ENCODE results near the gene SPATS2.
"Not testable (repeated sequence)": the region's sequence is repeated elsewhere in the genome, so short reads cannot be mapped to it uniquely, and the experiment has no call there.

The SPATS2 gene

DNA sequence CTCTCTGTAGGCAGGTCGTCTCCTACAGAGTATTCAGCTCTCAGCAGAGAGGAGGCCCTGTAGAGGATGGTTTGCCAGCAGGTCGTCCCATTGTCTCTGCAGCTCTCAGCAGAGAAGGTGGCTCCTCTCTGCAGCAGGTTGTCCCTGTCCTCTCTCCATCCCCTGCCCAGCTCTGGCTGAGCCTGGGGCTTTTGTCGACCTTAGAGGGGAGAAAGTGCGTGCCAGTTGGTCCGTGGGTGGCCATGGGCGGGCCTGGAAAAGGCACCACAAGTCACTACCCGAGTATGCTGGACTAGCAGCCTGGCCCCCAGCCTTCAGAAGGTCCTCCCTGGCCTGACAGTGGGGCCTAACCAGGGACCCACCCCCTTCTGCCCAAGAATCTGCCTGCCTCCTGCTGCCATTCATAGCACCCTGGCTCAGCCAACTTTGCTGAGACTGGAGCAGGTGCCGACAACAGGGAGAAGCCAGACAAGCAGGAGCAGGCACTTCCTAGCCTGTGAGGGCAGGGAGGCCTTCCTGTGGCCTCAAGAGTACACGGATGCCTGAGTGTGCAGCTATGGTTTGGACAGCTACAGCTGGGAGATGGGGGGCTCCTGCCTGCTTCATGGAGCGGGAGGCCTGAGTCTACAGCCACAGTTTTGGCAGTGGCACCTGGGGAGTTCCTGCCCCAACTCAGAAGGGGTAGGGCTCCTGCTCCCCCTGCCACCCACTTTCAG lies 111.8 kb downstream of the SPATS2 start:
- no peak for DNase-seq

DNA sequence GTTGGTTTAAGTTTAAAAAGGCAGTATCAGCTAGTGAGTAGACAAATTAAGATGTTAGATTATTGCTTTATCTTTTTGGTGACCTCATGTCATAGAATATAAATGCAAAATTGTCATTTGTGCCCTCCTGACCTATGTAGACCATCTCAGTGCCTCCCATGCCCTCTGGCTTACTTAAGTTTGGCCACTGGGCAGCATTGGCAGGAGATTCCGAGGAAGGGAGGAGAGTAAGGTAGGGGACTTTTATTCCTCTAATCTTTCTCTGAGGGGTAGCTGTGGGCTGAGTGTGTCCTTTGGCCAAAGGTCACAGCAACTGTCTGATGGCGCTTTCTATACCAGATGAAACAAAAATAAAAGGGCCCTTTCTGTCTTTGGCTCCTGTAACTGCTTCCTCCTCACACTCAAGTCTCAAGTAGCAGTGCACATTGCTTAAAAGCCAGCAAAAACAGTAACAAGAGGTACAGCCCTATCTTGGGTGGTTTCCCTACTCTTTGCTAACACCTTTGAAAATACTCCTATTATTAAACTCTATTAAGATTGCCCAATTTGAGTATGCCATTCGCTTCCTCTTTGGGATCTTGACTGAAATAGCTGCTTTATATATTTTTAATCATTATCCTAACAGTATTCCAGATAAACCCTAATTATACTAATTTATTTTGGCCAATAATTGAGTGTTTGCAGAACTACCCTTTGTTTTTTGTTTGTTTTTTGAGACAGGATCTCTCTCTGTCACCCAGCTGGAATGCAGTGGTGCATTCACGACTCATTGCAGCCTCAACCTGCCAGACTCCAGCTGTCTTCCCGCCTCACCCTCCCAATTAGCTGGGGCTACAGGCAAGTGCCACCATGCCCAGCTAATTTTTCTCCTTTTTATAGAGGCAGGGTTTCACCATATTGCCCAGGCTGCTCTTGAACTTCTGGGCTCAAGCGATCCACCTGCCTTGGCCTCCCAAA lies 115.1 kb downstream of the SPATS2 start:
- DNase-seq: no peak

DNA sequence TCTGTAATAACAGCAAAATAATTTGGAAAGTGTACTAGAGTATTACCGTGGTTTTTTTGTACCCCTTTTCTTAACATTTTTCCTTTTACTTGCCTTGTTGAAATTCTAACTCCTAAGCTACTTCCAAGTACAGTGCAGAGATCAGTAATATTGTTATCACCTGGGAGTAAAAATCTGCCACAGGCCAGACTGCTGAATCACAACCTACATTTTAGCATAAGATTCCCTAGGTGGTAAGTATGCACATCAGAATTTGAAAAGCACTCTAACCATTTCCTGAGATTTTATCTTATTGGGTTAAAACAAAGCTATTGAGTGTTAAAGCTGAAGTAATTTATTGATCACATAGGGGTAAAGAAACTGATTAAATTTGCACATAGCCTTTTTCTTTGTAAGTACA lies 116.4 kb downstream of the SPATS2 start:
- no peak for DNase-seq

DNA sequence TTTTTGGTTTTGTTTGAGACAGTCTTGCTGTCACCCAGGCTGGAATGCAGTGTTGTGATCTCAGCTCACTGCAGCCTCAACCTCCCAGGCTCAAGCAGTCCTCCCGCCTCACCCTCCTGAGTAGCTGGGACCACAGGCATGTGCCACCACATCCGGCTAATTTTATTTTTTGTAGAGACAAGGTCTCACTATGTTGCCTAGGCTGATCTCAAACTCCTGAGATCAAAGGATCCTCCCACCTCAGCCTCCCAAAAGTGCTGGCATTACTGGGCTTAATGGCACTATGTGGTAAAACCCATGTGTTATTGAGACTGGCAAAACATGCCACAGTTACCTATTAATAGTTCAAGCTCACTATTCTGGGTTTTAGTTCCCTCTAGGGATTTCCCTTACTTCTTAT lies 120.3 kb downstream of the SPATS2 start:
- DNase-seq: no peak

DNA sequence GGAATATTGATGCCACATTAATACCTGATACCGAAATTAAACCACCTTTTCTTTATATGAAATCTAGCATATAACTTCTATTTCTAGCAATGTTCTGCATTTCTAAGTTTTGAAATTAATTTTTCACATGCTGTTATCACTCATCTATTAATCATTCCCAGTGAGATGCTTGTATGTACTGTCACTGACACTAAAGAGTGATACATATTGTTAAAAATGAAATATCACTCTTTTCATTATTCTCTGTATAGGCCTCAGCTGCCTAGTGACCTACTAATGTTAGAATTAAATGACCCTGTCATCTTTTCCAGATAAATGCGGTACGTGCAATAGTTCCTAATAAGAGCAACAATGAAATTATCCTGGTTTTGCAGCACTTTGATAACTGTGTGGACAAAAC lies 121.9 kb downstream of the SPATS2 start:
- no peak for DNase-seq

DNA sequence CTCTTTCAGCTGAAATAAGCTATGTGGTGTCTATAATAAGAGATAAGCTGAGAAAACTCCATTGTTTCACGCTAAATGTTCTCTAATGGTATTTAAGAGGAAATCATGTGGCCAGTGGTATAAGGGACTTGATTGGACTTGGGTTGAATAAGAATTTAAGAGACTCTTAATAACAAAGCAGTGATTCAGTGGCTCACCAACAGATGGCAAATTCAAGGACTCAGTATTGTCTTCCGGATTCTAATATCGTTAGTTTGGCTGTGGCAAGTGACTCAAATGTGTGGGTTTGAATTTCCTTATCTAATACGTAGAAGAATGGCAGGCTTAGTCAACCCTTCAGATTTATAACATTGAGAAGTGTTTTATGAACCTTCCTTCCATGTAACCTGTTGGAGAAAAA lies 122.5 kb downstream of the SPATS2 start:
- peak; percentile 47 for DNase-seq

DNA sequence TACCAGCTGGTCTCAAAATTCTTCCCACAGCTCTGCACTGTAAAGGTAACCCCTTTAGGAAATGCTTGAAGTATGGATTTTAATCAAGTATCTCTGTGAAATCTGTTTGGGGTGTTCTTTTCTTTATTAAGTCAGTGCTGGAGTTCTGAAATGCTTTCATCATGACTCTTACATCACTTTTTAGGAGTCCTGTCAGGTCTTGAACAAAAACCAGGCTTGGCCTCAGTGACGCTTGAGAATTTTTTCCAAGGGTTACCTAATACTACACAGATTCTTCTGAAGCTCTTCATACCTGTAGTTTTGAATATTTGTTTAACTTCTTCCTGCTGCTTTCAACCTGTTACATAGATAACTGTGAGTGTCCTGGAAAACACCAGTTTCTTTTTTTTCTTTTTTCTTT lies 124.6 kb downstream of the SPATS2 start:
- DNase-seq: no peak

DNA sequence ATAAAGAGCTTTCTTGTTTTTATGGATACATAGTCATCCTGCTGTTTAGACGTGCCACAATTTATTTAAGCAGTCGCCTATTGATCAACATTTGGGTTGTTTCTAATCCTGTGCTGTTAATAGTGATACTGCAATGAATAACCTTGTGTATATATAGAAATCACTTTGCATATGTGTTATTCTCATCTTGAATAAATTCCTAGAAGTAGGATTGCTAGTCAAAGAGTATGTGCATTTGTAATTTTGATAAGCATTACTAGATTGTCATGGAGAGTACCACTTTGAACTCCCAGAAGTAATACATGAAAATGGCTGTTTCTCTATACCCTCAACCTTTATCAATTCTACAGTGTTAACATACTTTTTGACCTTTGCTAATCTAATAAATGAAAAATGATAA lies 126.6 kb downstream of the SPATS2 start:
- DNase-seq: no peak

DNA sequence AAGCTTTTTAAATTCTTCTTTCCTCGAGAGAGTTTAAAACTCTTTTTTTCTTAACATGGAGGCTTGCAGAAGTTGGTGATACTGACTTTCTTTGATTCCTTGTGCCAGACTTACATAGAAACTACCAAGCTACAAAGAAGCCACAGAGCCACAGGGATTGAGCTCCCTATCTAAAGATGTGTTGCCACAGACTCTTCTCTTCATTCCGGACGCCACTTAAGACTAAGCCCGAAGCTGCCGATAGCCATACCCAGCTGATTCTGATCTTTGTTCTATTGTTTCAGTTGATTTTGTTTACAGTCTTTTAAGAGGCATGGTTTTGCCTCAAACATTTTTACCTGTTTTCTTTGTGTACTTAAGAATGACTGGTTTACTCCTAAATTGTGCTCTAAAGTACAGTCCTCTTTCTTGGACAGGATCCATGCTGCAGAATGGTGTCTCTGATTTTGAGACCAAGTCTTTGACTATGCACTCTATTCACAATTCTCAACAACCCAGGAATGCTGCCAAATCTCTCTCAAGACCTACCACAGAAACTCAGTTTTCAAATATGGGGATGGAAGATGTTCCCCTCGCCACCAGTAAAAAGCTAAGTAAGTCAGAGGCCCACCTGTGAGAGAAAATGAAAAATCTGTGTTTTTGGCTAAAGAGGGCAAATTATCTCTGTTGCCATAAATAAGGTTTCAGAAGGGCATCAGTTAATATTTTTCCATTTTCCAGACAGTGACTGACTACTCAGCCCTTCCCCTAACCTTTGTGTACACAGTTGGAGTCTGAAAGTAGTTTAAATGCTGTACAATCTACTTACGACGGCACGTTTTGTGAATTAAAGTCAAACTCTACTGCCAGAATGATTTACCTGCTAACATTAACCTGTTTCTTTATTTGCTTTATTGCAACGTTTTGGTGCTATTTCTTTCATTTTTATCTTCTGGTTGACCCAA lies 129.4 kb downstream of the SPATS2 start:
- no peak for DNase-seq

DNA sequence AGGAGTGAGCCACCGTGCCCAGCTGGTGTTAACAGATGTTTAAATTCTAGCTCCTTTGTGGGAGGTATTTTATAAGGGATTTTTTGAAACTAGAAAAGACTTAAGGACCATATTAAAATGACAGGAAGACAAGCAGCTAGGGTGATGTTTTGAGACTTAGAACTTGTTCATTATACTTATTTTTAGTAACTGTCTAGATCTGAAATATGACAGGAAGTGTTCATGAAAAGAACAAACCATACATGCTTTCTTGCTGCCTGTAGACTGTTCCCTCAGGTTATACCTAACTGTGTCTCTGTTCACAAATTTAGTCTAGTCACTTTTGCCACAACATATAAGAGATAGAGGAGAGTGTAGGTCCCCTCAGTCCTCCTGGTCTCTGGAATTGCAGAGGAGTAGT lies 134.6 kb downstream of the SPATS2 start:
- DNase-seq: no peak

DNA sequence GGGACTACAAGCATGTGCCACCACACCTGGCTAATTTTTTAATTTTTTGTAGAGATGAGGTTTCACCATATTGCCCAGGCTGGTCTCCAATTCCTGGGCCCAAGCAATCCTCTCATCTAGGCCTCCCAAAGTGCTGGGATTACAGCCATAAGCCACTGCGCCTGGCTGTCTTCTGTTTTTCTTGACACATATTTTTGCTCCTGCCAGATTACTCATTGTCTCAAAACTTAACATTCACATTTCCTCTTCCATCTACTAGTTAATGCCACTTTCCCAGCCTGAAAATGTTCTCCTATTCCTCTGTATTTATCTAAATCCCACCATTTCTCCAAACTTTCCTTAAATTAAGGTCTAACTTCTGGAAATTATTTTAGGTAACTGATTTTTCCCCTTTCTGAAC lies 135.3 kb downstream of the SPATS2 start:
- no peak for DNase-seq

DNA sequence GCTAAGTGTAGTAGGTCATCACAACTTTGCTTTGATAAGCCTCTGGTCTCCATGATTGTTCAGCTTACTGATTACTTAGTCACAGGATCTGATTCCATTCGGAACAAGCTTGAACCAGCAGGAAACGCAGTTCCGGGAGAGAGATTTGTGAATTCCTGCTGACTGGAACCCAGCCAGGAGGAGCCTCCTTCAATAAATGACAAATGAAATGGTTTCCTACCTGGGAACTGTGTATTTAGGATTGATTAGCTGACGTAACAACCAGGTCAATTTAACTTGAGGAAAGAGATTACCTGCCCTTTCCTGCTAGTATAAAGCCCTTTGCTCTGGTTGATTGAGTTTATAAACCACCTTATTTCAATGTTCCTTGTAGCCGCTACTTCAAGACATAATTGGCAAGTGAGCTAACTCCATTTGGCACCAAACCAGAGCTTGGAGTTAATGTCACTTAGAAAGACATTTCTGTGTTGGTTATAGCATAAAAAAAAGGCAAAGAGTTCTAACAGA lies 136.5 kb downstream of the SPATS2 start:
- DNase-seq: no peak

DNA sequence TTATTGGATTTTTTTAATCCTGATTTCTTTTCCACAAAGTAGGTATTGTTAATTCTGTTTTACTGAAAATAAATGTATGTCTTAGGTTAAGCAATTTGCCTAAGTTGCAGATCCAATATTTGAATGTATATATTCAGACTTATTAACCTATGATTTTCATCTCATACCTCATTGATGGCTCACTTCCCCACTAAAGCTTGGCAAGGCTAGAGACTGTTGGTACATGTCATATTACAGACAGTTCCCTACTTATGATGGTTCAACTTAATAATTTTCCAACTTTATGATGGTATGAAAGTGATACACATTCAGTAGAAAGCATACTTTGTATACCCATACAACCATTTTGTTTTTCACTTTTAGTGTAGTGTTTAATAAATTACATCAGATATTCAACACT lies 138.4 kb downstream of the SPATS2 start:
- no peak for DNase-seq

DNA sequence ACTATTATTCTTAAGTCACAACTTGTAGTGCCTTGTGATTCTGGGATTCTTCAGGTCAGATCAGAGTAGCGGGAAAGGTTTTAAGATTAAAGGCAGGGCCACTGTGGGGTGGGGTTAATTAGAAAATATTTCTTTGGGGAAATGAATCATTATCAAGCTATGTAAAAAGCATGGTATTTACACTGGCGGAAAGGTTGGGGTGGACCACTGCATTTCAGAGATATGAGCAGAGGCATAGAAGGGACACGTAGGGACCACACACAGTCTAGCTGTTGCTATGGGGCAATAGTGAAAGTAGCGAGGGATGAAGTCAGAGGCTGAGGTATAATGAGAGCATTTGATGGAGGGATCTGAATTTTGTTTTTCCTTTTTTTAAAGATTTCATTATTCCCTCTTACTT lies 139.9 kb downstream of the SPATS2 start:
- DNase-seq: no peak

DNA sequence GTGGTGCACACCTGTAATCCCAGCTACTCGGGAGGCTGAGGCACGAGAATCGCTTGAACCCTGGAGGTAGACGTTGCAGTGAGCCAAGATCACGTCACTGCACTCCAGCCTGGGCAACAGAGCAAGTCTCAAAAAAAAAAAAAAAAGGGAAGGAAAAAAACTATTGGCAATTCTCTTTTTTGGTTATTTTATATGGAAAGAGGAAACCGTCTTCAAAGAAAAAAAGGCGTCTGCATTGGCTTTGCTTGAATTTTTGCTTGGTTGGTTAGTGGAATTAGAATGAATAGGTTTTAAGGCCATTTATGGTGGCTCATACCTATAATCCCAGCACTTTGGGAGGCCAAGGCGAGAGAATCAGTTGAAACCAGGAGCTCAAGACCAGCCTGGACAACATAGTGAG lies 142.4 kb downstream of the SPATS2 start:
- DNase-seq: not testable (repeated sequence)

DNA sequence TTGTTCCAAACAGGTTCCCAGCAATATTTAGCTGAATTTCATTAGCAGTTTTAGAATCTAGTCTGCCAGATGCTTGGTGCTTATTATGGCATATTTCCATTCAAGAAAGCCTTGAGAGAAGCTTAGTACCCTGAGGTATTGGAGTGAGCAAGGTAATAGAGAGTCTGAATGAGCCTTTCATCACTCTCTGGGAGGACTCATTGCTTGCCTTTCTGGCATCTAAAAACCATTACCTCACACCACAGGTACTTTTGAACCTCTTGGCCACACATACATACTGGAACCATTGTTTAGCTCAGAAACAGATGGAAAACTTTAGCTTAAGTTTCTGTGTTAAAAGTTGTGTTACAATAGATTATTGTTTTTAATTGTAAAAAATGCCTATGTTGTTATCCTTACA lies 144.1 kb downstream of the SPATS2 start:
- DNase-seq: no peak

DNA sequence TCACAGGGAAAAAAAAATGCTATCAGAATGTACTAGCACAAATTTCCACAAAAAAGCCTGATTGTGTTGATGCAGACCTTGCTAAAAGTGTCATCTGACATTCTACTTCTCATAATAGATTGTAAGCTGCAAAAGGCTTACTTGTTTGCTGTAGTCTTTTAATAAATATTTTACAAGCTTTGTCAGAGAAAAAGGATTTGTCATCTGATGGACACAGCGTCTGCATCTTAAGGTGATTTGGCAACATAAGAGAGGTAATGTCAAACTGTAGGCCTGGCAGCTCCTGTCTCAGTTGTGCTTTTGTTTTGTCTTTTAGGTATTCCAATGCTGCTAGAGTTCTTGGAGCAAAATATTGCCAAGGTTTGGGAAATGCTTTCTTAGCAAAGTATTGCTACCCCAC lies 145.3 kb downstream of the SPATS2 start:
- DNase-seq: no peak

DNA sequence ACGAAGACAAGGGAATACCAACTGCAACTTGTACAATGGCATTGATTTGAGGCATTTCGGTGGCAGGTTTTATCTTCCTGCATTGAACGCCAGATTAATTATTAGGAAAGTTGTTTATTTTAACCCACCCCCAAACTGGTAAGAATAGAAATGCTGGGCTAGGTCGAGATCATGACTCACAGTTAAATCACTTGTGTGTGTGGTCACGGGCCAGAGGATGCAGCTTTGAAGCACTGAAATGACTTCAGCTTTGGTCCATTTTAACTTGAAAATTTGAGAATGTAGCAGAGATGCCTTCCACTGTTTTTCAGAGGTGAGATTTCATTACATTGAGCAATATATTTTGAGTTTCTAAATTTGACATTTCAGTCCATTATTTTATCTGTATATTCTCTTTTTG lies 148.0 kb downstream of the SPATS2 start:
- DNase-seq: no peak

DNA sequence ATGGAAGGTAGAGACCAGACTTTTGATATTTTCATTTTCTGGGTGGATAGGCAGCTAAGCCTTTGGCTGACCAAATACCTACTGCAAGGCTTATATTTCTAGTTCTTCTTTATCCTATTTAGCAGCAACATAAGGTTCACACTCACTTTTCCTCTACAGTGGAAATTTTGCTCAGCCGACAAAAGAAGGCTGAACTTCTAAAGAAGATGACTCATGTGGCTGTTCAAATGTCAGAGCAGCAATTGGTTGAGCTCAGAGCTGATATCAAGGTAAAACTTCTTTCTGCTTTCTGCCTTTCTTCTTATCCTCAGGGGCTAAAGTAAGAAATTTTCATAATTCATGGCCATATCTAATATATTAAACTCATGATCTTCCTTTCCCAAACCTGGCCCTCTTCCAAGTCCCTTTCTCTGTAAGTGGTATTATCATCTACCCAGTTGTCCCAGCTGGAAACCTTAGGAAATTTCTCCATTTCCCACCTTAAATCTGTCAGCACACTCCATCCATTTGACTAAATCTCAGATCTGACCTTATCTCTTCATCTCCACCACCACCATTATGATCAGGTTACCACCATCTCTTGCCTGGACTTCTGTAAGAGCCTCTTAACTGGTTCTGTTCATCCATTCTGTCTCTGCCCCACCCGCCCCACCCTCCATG lies 151.8 kb downstream of the SPATS2 start:
- no peak for DNase-seq

DNA sequence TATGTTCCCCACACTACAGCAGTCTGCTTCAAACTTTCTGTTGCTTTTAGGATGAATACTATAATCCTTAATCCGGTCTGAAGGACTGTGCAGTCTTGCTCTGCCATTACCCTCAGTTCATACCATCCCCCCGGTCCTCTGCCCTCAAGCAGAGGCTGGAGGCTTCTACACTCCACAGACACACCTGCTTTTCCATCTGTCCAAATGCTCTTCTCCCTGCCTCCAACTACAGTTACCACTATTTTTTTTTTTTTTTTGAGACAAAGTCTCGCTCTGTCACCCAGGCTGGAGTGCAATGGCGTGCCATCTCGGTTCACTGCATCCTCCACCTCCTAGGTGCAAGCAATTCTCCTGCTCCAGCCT lies 152.3 kb downstream of the SPATS2 start:
- DNase-seq: peak; percentile 76

DNA sequence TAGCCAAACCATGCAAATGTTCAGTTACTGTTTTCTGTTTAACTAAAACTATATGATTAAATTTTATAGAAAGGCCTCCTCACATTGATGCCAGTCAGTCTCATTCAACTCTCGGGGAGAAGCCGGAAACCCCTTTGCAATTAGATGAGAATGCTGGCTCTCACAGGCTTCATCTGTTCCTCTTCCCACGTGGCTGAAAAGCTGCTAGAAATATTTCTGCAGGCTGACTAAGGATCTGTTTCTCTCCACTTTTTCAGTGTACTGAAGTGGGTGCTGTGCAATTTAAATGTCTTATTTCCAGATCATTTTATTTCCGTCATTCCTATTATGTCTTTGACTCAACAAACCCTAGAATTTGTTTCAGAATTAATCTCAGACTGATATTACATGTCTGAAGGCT lies 154.1 kb downstream of the SPATS2 start:
- DNase-seq: no peak

DNA sequence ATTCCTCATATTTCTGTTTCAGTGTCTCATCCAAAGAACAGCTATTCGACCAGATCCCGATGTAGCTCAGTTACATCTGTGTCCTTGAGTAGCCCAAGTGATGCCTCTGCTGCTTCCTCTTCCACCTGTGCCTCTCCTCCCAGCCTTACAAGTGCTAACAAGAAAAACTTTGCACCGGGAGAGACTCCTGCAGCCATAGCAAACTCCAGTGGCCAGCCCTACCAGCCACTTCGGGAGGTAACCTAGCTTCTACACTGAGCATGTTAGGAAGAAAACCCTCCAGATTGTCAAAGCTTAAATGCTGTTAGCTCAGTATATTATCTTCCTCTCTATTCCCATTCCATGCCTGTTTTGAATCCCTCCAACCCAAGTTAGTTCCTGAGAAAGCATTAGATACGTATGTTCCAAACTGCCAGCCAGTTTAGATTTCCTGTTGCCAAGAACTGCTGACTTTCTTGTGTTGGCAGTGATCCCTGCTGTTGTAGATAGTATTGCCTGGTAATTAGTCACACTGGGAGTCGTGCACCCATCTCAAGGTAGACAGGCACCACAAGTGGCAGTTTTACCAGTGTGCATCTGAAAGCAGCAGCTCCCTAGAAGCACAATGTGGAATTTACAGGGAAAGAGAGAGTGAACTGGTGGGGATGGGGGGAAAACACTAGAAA lies 157.5 kb downstream of the SPATS2 start:
- no peak for DNase-seq

Data from NCI-H82 (cell line).